ENCODE measurements around the gene RHBDL3.

The RHBDL3 gene

GRCh38 chr17:32266389-32267301 lies 1.0 kb downstream of the RHBDL3 start:
- no peak for DNase-seq

- DNase-seq: no peak
Measured at GRCh38 chr17:32267690-32268205, 2.1 kb downstream of the RHBDL3 start.

GRCh38 chr17:32268734-32269288 lies 3.2 kb downstream of the RHBDL3 start:
- no peak for DNase-seq

- DNase-seq: no peak
Measured at GRCh38 chr17:32269377-32269776, 3.7 kb downstream of the RHBDL3 start.

- no peak for DNase-seq
Measured at GRCh38 chr17:32271844-32272243, 6.2 kb downstream of the RHBDL3 start.

GRCh38 chr17:32274101-32274500 lies 8.5 kb downstream of the RHBDL3 start:
- DNase-seq: no peak

- DNase-seq: no peak
Measured at GRCh38 chr17:32274643-32275042, 9.0 kb downstream of the RHBDL3 start.

- DNase-seq: peak; percentile 90
Measured at GRCh38 chr17:32275060-32276042, 9.7 kb downstream of the RHBDL3 start.

GRCh38 chr17:32276171-32276601 lies 10.6 kb downstream of the RHBDL3 start:
- no peak for DNase-seq

GRCh38 chr17:32277284-32277683 lies 11.7 kb downstream of the RHBDL3 start:
- no peak for DNase-seq

- DNase-seq: no peak
Measured at GRCh38 chr17:32278815-32279214, 13.2 kb downstream of the RHBDL3 start.

- DNase-seq: no peak
Measured at GRCh38 chr17:32279891-32280716, 14.5 kb downstream of the RHBDL3 start.

- DNase-seq: no peak
Measured at GRCh38 chr17:32281011-32281451, 15.4 kb downstream of the RHBDL3 start.

GRCh38 chr17:32283745-32284201 lies 18.1 kb downstream of the RHBDL3 start:
- DNase-seq: no peak

GRCh38 chr17:32285306-32285705 lies 19.7 kb downstream of the RHBDL3 start:
- DNase-seq: no peak

GRCh38 chr17:32285746-32286517 lies 20.3 kb downstream of the RHBDL3 start:
- no peak for DNase-seq

- DNase-seq: no peak
Measured at GRCh38 chr17:32286518-32286900, 20.9 kb downstream of the RHBDL3 start.

- no peak for DNase-seq
Measured at GRCh38 chr17:32287804-32288511, 22.3 kb downstream of the RHBDL3 start.

- no peak for DNase-seq
Measured at GRCh38 chr17:32288615-32289014, 23.0 kb downstream of the RHBDL3 start.

- no peak for DNase-seq
Measured at GRCh38 chr17:32289471-32290070, 23.9 kb downstream of the RHBDL3 start.
